GM23338 (cell line): ENCODE measurements around the gene CHCHD5.

ENCODE experiments used
- CREB1 ChIP-seq: fragments of 250-450 bp; sonication (Bioruptor Pico); IDR thresholded peaks from 2 replicates; pipeline ENCODE4 v1.5.0; 2020; ENCODE audit warnings: low read depth, mild to moderate bottlenecking, moderate library complexity
- EZH2 ChIP-seq: fragments of 200-600 bp; sonication (generic); IDR thresholded peaks from one replicate; pipeline ENCODE4 v1.8.0; 2017; ENCODE audit warnings: antibody characterized with exemption, mild to moderate bottlenecking, low read depth; ENCODE audit not compliant: unreplicated experiment
- EZH2phosphoT487 ChIP-seq: fragments of 200-600 bp; sonication (generic); IDR thresholded peaks from one replicate; pipeline ENCODE4 v1.8.1; 2018; ENCODE audit warnings: antibody characterized with exemption; ENCODE audit not compliant: unreplicated experiment
- POLR2AphosphoS5 ChIP-seq: IDR thresholded peaks from 2 replicates; pipeline ENCODE4 v1.6.1; 2016; ENCODE audit warnings: antibody characterized with exemption, low read depth
- ZNF114 ChIP-seq: fragments of 250-450 bp; sonication (Bioruptor Pico); IDR thresholded peaks from 2 replicates; pipeline ENCODE4 v1.5.0; 2020; ENCODE audit warnings: mild to moderate bottlenecking, moderate library complexity
- ZNF331 ChIP-seq: fragments of 250-450 bp; sonication (Bioruptor Pico); IDR thresholded peaks from 2 replicates; pipeline ENCODE4 v1.5.0; 2020; ENCODE audit warnings: low read depth, mild to moderate bottlenecking, moderate library complexity
- TF ChIP-seq, protein P1 (sequence below), 2 experiments: fragments of 200-600 bp in 1 of 2; sonication (generic) in 1 of 2; conservative IDR thresholded peaks; 2 replicates each; pipeline versions ENCODE4 v1.5.1 to v1.6.1; 2016 to 2017; ENCODE audit warnings: antibody characterized with exemption in 2 of 2, low read depth in 2 of 2, mild to moderate bottlenecking in 2 of 2, moderate library complexity in 1 of 2
- TF ChIP-seq, protein P2 (sequence below): IDR thresholded peaks from one replicate; pipeline ENCODE4 v1.6.1; 2018; ENCODE audit warnings: antibody characterized with exemption; ENCODE audit not compliant: unreplicated experiment
- TF ChIP-seq, protein P3 (sequence below): fragments of 250-450 bp; sonication (Bioruptor Pico); IDR thresholded peaks from 2 replicates; pipeline ENCODE4 v1.5.0; 2020; ENCODE audit warnings: mild to moderate bottlenecking, moderate library complexity

GRCh38 chr2:112636605-112637288 lies 52.3 kb downstream of the CHCHD5 start:
- TF ChIP-seq, protein P1, sequence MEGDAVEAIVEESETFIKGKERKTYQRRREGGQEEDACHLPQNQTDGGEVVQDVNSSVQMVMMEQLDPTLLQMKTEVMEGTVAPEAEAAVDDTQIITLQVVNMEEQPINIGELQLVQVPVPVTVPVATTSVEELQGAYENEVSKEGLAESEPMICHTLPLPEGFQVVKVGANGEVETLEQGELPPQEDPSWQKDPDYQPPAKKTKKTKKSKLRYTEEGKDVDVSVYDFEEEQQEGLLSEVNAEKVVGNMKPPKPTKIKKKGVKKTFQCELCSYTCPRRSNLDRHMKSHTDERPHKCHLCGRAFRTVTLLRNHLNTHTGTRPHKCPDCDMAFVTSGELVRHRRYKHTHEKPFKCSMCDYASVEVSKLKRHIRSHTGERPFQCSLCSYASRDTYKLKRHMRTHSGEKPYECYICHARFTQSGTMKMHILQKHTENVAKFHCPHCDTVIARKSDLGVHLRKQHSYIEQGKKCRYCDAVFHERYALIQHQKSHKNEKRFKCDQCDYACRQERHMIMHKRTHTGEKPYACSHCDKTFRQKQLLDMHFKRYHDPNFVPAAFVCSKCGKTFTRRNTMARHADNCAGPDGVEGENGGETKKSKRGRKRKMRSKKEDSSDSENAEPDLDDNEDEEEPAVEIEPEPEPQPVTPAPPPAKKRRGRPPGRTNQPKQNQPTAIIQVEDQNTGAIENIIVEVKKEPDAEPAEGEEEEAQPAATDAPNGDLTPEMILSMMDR (conservative IDR thresholded peaks at IDR 0.05; ENCODE audit: low read depth in 2 of 2), result no peak
- no peak for TF ChIP-seq POLR2AphosphoS5
- TF ChIP-seq, protein P2, sequence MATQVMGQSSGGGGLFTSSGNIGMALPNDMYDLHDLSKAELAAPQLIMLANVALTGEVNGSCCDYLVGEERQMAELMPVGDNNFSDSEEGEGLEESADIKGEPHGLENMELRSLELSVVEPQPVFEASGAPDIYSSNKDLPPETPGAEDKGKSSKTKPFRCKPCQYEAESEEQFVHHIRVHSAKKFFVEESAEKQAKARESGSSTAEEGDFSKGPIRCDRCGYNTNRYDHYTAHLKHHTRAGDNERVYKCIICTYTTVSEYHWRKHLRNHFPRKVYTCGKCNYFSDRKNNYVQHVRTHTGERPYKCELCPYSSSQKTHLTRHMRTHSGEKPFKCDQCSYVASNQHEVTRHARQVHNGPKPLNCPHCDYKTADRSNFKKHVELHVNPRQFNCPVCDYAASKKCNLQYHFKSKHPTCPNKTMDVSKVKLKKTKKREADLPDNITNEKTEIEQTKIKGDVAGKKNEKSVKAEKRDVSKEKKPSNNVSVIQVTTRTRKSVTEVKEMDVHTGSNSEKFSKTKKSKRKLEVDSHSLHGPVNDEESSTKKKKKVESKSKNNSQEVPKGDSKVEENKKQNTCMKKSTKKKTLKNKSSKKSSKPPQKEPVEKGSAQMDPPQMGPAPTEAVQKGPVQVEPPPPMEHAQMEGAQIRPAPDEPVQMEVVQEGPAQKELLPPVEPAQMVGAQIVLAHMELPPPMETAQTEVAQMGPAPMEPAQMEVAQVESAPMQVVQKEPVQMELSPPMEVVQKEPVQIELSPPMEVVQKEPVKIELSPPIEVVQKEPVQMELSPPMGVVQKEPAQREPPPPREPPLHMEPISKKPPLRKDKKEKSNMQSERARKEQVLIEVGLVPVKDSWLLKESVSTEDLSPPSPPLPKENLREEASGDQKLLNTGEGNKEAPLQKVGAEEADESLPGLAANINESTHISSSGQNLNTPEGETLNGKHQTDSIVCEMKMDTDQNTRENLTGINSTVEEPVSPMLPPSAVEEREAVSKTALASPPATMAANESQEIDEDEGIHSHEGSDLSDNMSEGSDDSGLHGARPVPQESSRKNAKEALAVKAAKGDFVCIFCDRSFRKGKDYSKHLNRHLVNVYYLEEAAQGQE, result no peak
- no peak for TF ChIP-seq EZH2
- TF ChIP-seq, protein P3, sequence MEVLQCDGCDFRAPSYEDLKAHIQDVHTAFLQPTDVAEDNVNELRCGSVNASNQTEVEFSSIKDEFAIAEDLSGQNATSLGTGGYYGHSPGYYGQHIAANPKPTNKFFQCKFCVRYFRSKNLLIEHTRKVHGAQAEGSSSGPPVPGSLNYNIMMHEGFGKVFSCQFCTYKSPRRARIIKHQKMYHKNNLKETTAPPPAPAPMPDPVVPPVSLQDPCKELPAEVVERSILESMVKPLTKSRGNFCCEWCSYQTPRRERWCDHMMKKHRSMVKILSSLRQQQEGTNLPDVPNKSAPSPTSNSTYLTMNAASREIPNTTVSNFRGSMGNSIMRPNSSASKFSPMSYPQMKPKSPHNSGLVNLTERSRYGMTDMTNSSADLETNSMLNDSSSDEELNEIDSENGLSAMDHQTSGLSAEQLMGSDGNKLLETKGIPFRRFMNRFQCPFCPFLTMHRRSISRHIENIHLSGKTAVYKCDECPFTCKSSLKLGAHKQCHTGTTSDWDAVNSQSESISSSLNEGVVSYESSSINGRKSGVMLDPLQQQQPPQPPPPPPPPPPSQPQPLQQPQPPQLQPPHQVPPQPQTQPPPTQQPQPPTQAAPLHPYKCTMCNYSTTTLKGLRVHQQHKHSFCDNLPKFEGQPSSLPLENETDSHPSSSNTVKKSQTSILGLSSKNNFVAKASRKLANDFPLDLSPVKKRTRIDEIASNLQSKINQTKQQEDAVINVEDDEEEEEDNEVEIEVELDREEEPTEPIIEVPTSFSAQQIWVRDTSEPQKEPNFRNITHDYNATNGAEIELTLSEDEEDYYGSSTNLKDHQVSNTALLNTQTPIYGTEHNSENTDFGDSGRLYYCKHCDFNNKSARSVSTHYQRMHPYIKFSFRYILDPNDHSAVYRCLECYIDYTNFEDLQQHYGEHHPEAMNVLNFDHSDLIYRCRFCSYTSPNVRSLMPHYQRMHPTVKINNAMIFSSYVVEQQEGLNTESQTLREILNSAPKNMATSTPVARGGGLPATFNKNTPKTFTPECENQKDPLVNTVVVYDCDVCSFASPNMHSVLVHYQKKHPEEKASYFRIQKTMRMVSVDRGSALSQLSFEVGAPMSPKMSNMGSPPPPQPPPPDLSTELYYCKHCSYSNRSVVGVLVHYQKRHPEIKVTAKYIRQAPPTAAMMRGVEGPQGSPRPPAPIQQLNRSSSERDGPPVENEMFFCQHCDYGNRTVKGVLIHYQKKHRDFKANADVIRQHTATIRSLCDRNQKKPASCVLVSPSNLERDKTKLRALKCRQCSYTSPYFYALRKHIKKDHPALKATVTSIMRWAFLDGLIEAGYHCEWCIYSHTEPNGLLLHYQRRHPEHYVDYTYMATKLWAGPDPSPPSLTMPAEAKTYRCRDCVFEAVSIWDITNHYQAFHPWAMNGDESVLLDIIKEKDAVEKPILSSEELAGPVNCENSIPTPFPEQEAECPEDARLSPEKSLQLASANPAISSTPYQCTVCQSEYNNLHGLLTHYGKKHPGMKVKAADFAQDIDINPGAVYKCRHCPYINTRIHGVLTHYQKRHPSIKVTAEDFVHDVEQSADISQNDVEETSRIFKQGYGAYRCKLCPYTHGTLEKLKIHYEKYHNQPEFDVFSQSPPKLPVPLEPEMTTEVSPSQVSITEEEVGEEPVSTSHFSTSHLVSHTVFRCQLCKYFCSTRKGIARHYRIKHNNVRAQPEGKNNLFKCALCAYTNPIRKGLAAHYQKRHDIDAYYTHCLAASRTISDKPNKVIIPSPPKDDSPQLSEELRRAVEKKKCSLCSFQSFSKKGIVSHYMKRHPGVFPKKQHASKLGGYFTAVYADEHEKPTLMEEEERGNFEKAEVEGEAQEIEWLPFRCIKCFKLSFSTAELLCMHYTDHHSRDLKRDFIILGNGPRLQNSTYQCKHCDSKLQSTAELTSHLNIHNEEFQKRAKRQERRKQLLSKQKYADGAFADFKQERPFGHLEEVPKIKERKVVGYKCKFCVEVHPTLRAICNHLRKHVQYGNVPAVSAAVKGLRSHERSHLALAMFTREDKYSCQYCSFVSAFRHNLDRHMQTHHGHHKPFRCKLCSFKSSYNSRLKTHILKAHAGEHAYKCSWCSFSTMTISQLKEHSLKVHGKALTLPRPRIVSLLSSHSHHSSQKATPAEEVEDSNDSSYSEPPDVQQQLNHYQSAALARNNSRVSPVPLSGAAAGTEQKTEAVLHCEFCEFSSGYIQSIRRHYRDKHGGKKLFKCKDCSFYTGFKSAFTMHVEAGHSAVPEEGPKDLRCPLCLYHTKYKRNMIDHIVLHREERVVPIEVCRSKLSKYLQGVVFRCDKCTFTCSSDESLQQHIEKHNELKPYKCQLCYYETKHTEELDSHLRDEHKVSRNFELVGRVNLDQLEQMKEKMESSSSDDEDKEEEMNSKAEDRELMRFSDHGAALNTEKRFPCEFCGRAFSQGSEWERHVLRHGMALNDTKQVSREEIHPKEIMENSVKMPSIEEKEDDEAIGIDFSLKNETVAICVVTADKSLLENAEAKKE, result no peak
- TF ChIP-seq CREB1 (CRISPR knock-in tag), result no peak
- TF ChIP-seq EZH2phosphoT487, result no peak
- no peak for TF ChIP-seq ZNF114 (CRISPR knock-in tag)
- TF ChIP-seq ZNF331 (CRISPR knock-in tag), result no peak
